GM21717 (cell line): ENCODE results near the gene PCDHGC3.

Experiments used
- ATAC-seq: cut with Tn5 transposase; IDR thresholded peaks from one replicate; pipeline ENCODE4 v1.9.1; 2021; ENCODE audit warnings: mild to moderate bottlenecking, moderate library complexity; ENCODE audit not compliant: unreplicated experiment

PCDHGC3 gene

GRCh38 chr5:141484641-141485311 lies 9.0 kb downstream of the PCDHGC3 start, which contains the start of gene PCDHGC4:
Gene PCDHGC4 (plus strand): TSS chr5:141485030. CDS start chr5:141485174, 144 bp downstream.
- ATAC-seq: no peak

GRCh38 chr5:141485321-141486055 lies 9.7 kb downstream of the PCDHGC3 start:
- no peak for ATAC-seq

- no peak for ATAC-seq
Measured at GRCh38 chr5:141486091-141486490, 10.3 kb downstream of the PCDHGC3 start.

- ATAC-seq: no peak
Measured at GRCh38 chr5:141487131-141487530, 11.4 kb downstream of the PCDHGC3 start.

- no peak for ATAC-seq
Measured at GRCh38 chr5:141488591-141489561, 13.1 kb downstream of the PCDHGC3 start, which contains the start of gene PCDHGC5. Gene PCDHGC5 (plus strand): TSS chr5:141489081. CDS start chr5:141489241, 160 bp downstream.

- ATAC-seq: no peak
Measured at GRCh38 chr5:141489841-141490240, 14.1 kb downstream of the PCDHGC3 start.

- ATAC-seq: no peak
Measured at GRCh38 chr5:141490271-141490670, 14.5 kb downstream of the PCDHGC3 start.

- ATAC-seq: no peak
Measured at GRCh38 chr5:141490771-141491170, 15.0 kb downstream of the PCDHGC3 start.

- peak; percentile 24 for ATAC-seq
Measured at GRCh38 chr5:141491323-141492167, 15.8 kb downstream of the PCDHGC3 start.

GRCh38 chr5:141492168-141492885 lies 16.6 kb downstream of the PCDHGC3 start:
- ATAC-seq: peak; percentile 58

GRCh38 chr5:141493500-141494422 lies 18.0 kb downstream of the PCDHGC3 start:
- no peak for ATAC-seq

- ATAC-seq: no peak
Measured at GRCh38 chr5:141494761-141495452, 19.1 kb downstream of the PCDHGC3 start.

GRCh38 chr5:141495453-141495811 lies 19.7 kb downstream of the PCDHGC3 start:
- no peak for ATAC-seq

- ATAC-seq: no peak
Measured at GRCh38 chr5:141496038-141496437, 20.3 kb downstream of the PCDHGC3 start.

- ATAC-seq: no peak
Measured at GRCh38 chr5:141501761-141502160, 26.0 kb downstream of the PCDHGC3 start.

- ATAC-seq: no peak
Measured at GRCh38 chr5:141503681-141504080, 27.9 kb downstream of the PCDHGC3 start.

GRCh38 chr5:141504216-141504615 lies 28.4 kb downstream of the PCDHGC3 start:
- no peak for ATAC-seq
